GM12864 (cell line): ENCODE results near the gene KIF26B.

Source experiments
- DNase-seq: peaks from one replicate; pipeline ENCODE4 v3.0.0-alpha.2; 2011; ENCODE audit warnings: low read depth
- H3K4me3 ChIP-seq: 2 replicates; pipeline ENCODE4 v1.5.1; 2011; ENCODE audit warnings: mild to moderate bottlenecking, low read depth, low read length, control low read depth
- TF ChIP-seq, protein P1 (sequence below): IDR thresholded peaks from 2 replicates; pipeline ENCODE4 v1.5.1; 2011; ENCODE audit warnings: low read depth, mild to moderate bottlenecking, moderate library complexity, low read length, control low read depth, inconsistent platforms; ENCODE audit errors: missing control alignments

The KIF26B gene

DNA sequence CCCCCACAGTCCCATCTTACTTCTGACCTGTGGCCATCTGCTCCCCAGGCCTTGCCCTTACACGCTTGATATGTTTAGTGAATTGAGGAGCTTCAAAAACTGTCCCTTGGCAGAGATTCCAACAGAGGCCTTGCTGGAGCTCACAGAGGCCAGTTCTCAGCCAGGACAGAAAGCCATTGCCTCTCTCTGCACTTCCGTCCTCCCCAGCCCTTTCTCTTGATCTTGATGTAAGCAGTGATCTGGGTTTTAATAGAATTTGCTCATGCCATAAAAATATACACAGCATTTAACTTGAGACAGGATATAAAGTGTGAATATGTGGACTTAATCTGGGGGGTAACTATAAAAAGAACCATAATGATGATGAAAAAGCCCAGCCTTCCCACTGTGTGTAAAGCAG is 453.5 kb downstream of the KIF26B start:
- no peak overlapping the region for H3K4me3 ChIP-seq
- DNase-seq, result no peak

DNA sequence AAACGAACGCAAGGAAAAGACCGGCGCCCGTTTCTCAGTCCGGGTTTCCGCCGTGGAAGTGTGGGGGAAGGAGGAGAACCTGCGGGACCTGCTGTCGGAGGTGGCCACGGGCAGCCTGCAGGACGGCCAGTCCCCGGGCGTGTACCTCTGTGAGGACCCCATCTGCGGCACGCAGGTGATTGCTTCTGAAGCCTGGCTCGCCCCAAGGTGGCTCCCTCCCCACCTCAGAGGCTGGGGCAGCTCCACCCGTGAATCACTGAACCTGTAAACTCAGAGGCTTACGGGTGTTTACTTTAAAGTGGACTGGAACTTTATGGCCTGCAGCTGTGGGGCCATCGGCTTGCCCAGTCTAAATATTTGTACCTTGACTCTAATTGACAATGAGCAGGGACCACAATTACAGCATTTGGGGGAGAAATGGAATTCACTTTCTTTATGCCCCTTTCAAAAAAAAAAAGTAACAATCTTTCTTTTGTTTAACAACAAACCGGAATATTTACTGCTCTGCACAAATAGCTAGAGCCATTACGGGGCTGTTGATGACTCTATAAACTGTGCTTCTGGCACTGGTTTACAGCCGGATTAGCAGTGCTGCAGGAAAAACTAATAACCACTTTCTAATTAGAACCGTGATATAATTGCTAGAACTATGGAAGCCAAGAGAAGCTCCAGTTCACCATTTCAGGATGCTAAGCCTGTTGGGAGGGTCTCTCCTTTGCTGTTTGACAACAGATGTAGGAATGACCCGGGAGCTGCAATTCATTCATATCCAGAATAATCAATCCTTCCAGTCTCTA is 454.8 kb downstream of the KIF26B start:
- TF ChIP-seq, protein P1, sequence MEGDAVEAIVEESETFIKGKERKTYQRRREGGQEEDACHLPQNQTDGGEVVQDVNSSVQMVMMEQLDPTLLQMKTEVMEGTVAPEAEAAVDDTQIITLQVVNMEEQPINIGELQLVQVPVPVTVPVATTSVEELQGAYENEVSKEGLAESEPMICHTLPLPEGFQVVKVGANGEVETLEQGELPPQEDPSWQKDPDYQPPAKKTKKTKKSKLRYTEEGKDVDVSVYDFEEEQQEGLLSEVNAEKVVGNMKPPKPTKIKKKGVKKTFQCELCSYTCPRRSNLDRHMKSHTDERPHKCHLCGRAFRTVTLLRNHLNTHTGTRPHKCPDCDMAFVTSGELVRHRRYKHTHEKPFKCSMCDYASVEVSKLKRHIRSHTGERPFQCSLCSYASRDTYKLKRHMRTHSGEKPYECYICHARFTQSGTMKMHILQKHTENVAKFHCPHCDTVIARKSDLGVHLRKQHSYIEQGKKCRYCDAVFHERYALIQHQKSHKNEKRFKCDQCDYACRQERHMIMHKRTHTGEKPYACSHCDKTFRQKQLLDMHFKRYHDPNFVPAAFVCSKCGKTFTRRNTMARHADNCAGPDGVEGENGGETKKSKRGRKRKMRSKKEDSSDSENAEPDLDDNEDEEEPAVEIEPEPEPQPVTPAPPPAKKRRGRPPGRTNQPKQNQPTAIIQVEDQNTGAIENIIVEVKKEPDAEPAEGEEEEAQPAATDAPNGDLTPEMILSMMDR, result no peak
- DNase-seq, result no peak
- H3K4me3 ChIP-seq, result no peak overlapping the region

More for the DNA sequence above, 453.5 kb downstream of the KIF26B start:
- TF ChIP-seq, protein P1, result no peak

DNA sequence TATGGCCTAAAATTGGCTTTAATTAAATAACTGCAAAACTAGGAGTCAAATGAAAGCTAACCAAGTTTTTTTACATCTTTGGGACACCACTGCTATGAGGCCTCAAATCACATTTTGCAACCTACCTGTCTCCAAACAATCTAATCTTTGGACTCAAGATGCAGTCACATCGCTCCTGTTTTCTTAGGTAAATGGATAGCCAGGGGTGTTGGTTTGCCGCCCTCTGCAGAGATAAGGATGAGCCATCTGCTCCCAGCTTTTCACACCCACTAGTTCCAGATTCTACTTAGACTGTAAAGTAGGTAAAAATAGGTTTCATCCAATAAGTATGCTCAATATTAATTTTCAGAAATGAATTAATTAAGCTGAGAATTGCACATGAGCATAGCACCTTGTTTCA is 456.5 kb downstream of the KIF26B start:
- TF ChIP-seq, protein P1, result no peak
- H3K4me3 ChIP-seq, result no peak overlapping the region
- DNase-seq, result no peak

DNA sequence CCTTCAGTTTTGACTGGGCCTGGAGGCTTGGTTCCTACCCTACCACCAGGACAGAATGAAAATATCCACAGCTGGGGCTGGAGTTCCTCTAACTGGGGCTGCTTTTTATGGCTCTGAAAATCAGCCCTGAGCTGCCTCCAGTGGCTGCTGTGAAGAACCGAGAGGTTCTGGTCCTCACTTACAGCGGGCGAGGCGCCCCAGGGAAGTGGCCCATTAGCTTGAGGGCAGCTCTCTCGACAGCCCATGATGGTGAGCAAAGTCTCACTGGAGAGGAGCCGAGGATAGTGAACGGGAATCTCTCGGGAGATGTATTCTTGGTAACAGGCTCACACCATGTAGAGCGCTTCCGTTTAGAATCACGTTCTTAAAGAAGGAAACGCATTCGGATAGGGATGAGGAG is 459.7 kb downstream of the KIF26B start:
- DNase-seq, result no peak
- H3K4me3 ChIP-seq, result no peak overlapping the region
- TF ChIP-seq, protein P1, result no peak

DNA sequence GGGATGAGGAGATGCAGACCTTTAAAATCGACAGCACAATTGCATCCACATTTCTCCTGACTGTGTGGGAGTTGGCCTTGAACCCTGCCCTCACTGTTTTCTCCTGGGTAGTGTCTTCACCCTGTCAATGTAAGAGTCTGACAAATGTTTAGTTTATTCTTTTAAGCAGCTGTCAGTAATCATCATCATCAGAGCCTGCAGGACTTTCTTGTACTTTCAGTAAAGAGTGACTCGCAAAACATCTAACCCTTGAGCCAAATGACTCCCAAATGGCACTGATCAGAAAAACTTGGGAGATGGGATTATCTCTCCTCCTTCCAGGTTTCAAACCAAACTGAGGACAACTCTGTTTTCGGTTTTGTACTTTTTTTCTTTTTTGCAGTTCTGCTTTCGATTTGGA is 460.2 kb downstream of the KIF26B start:
- DNase-seq, result no peak
- no peak overlapping the region for H3K4me3 ChIP-seq
- TF ChIP-seq, protein P1, result no peak

DNA sequence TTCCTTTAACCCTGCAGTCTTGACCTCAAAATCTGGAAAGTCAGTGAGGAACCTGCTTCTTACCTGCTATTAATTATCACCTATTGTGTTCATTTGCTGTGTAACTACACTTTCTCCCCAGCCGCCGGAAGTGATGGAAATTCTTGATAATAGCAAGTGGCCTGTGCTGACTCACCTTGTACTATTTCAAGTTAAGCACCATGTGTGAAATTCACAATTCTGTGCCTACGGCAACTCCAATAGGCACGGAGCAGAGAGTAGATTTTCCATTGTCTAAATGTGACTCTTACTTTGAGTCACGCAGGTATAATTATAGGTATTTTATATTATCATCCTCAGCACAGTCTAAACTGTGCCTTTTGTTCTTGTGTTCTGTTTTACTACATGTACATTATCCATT is 466.8 kb downstream of the KIF26B start:
- TF ChIP-seq, protein P1, result no peak
- no peak overlapping the region for H3K4me3 ChIP-seq
- no peak for DNase-seq
